Body of pancreas (tissue), 4 donors: ENCODE data around the gene EME2. TPM values are rescaled to one million over a fixed set of nuclear protein-coding genes. Genes with fewer than 3 reads are reported as not detected.

Experiments used
- ATAC-seq: fragments of 150-250 bp; one replicate; pipeline ENCODE4 v1.9.1; 2016
- DNase-seq, 4 donors: peaks; one replicate each; pipeline ENCODE4 v3.0.0-alpha.2; 2019
- H3K27ac ChIP-seq, 4 donors: fragments of 200-600 bp; sonication (generic); 1 replicate in 3 of 4; 2 replicates in 1 of 4; pipeline versions ENCODE4 v1.5.1 to v1.6.1; 2016 to 2019; ENCODE audit warnings: mild to moderate bottlenecking in 1 of 4, mixed read lengths in 1 of 4, moderate library complexity in 1 of 4
- H3K27me3 ChIP-seq, 2 donors: fragments of 200-600 bp; sonication (generic); one replicate each; pipeline ENCODE4 v1.6.0; 2016; ENCODE audit warnings: mild to moderate bottlenecking in 1 of 2
- H3K36me3 ChIP-seq, 2 donors: fragments of 200-600 bp; sonication (generic); replicated peaks in 1 of 2; 2 replicates each; pipeline ENCODE4 v1.5.1; 2016; ENCODE audit warnings: low read depth in 2 of 2; ENCODE audit not compliant: insufficient read depth in 1 of 2
- H3K4me1 ChIP-seq: fragments of 200-600 bp; sonication (generic); one replicate; pipeline ENCODE4 v1.6.0; 2016
- H3K4me3 ChIP-seq, 2 donors: fragments of 200-600 bp; sonication (generic); 1 replicate in 1 of 2; 2 replicates in 1 of 2; pipeline ENCODE4 v1.5.1; 2016 to 2019
- H3K9me3 ChIP-seq, 3 donors: fragments of 200-600 bp; sonication (generic); 1 replicate in 2 of 3; 2 replicates in 1 of 3; pipeline ENCODE4 v1.5.1; 2016
- CTCF ChIP-seq, 7 experiments: fragments of 450-650 bp in 4 of 7; fragments of 200-600 bp in 3 of 7; sonication (generic) in 3 of 7; IDR thresholded peaks; one replicate each; pipeline ENCODE4 v1.5.1; 2016 to 2019; ENCODE audit warnings: antibody characterized with exemption in 7 of 7
- POLR2A ChIP-seq, 3 donors: fragments of 450-650 bp; IDR thresholded peaks; one replicate each; pipeline ENCODE4 v1.6.1; 2016; ENCODE audit warnings: antibody characterized with exemption in 3 of 3, mild to moderate bottlenecking in 2 of 3
- WGBS, 2 donors: methylation state at CpG; one replicate each; pipeline ENCODE4 v1.1.5; 2017; 5-methylcytosine and 5-hydroxymethylcytosine counted together
- intact Hi-C: fragments of 100-400 bp; cut with DNase I; formaldehyde crosslinking; loops from one replicate; pipeline ENCODE4 v1.15.1; 2023
- total RNA-seq, 2 donors: library from RNA; depleted of rRNA; stranded (reverse); fragments of >200 nt; gene quantifications; one replicate each; pipeline ENCODE4 v1.1.0, GENCODE V29; 2016

Gene EME2
- total RNA-seq, 2 donors from 2014 or later, result 13.5 to 33.3 TPM

GRCh38 chr16:1761751-1762150 lies 10.9 kb upstream of the EME2 start:
- Histone ChIP-seq H3K27me3 (no peaks in the 10 kb centered on the region), H3K27ac (no peak overlapping the region), H3K36me3 (peaks cover 18 to 24% of the 10 kb centered on the region in 2 donors), H3K4me3 (no peak overlapping the region), H3K4me1 (no peaks in the 10 kb centered on the region), H3K9me3 (no peaks in the 10 kb centered on the region)
- intact Hi-C loops, result no loop called here
- DNase-seq (no peak), ATAC-seq (no peak)
- TF ChIP-seq POLR2A (IDR thresholded peaks at IDR 0.05) (no peak), CTCF (IDR thresholded peaks at IDR 0.05) (no peak)
- WGBS, 2 donors, result 92 to 98% methylated on average over 4 to 15 of the region's 15 CpGs

- ATAC-seq (no peak), DNase-seq (no peak)
- no peak for TF ChIP-seq POLR2A (IDR thresholded peaks at IDR 0.05)
- no peak for TF ChIP-seq CTCF (IDR thresholded peaks at IDR 0.05)
- Histone ChIP-seq H3K27ac (no peak overlapping the region), H3K4me1 (no peaks in the 10 kb centered on the region), H3K36me3 (peaks cover 18 to 24% of the 10 kb centered on the region in 2 donors), H3K4me3 (no peak overlapping the region), H3K27me3 (no peaks in the 10 kb centered on the region), H3K9me3 (no peaks in the 10 kb centered on the region)
- 93% methylated on average over 25 to 30 of the region's 30 CpGs for WGBS, 2 donors
- intact Hi-C loops, result no loop called here
Observed at GRCh38 chr16:1762196-1762878, 10.3 kb upstream of the EME2 start.

- Histone ChIP-seq H3K36me3 (peaks cover 18 to 27% of the 10 kb centered on the region in 2 donors), H3K9me3 (no peaks in the 10 kb centered on the region), H3K4me1 (no peaks in the 10 kb centered on the region), H3K4me3 (no peak overlapping the region), H3K27me3 (no peaks in the 10 kb centered on the region), H3K27ac (no peak overlapping the region)
- TF ChIP-seq CTCF (IDR thresholded peaks at IDR 0.05) (no peak), POLR2A (IDR thresholded peaks at IDR 0.05) (no peak)
- DNase-seq (no peak), ATAC-seq (no peak)
- intact Hi-C loops, result no loop called here
- WGBS, 2 donors, result 83 to 97% methylated on average over 12 to 22 of the region's 24 CpGs
Observed at GRCh38 chr16:1762879-1763520, 9.6 kb upstream of the EME2 start.

GRCh38 chr16:1763521-1764511 lies 8.8 kb upstream of the EME2 start:
- TF ChIP-seq POLR2A (IDR thresholded peaks at IDR 0.05) (no peak), CTCF (IDR thresholded peaks at IDR 0.05) (no peak)
- Histone ChIP-seq H3K36me3 (peaks cover 18 to 28% of the 10 kb centered on the region in 2 donors), H3K27ac (no peak overlapping the region), H3K4me3 (no peak overlapping the region), H3K27me3 (no peaks in the 10 kb centered on the region), H3K9me3 (no peaks in the 10 kb centered on the region), H3K4me1 (no peaks in the 10 kb centered on the region)
- ATAC-seq (no peak), DNase-seq (no peak)
- intact Hi-C loops, result no loop called here
- 91 to 97% methylated on average over 38 to 58 of the region's 81 CpGs for WGBS, 2 donors
